Activated T-helper 1 cell treated with anti-CD3 and anti-CD28 coated beads, Interleukin-12 subunit alpha, Interleukin-12 subunit beta, Interleukin-2, Interleukin-4 antibody, amounts not matched to agents 30 ng/mL and 10 ng/mL and 1 ng/mL, durations not matched to agents 14 hours and 24 hours and 36 hours (primary cell): ENCODE data around the gene B2M. TPM values are rescaled to one million over a fixed set of nuclear protein-coding genes. Genes with fewer than 3 reads are reported as not detected.
"Not testable (repeated sequence)": the region's sequence is repeated elsewhere in the genome, so short reads cannot be mapped to it uniquely, and the experiment has no call there.

ENCODE experiments used
- DNase-seq: peaks from one replicate; pipeline ENCODE4 v3.0.0; 2021; ENCODE audit warnings: low spot score
- H3K27ac Mint-ChIP-seq: one replicate; pipeline ENCODE4 v1.8.0; 2021; ENCODE audit warnings: mild to moderate bottlenecking, mixed read lengths
- H3K27me3 Mint-ChIP-seq: one replicate; pipeline ENCODE4 v1.8.0; 2022; ENCODE audit warnings: mild to moderate bottlenecking, moderate library complexity, mixed read lengths; ENCODE audit not compliant: insufficient read depth
- H3K36me3 Mint-ChIP-seq: one replicate; pipeline ENCODE4 v1.8.0; 2021; ENCODE audit warnings: low read depth, mixed read lengths
- H3K4me1 Mint-ChIP-seq: one replicate; pipeline ENCODE4 v1.8.0; 2021; ENCODE audit warnings: low read depth, mixed read lengths
- H3K4me3 Mint-ChIP-seq: one replicate; pipeline ENCODE4 v1.8.0; 2021; ENCODE audit warnings: mild to moderate bottlenecking, moderate library complexity, mixed read lengths
- H3K9me3 Mint-ChIP-seq: one replicate; pipeline ENCODE4 v1.8.0; 2021; ENCODE audit warnings: mixed read lengths
- intact Hi-C: fragments of 100-400 bp; cut with micrococcal nuclease; formaldehyde crosslinking; loops from one replicate; pipeline ENCODE4 v1.15.1; 2024
- total RNA-seq: library from RNA; stranded (reverse); gene quantifications from 2 replicates; pipeline ENCODE4 v1.2.3, GENCODE V29; 2022

Gene B2M
- total RNA-seq, 1 donor from 2014 or later: 4,313 TPM

DNA sequence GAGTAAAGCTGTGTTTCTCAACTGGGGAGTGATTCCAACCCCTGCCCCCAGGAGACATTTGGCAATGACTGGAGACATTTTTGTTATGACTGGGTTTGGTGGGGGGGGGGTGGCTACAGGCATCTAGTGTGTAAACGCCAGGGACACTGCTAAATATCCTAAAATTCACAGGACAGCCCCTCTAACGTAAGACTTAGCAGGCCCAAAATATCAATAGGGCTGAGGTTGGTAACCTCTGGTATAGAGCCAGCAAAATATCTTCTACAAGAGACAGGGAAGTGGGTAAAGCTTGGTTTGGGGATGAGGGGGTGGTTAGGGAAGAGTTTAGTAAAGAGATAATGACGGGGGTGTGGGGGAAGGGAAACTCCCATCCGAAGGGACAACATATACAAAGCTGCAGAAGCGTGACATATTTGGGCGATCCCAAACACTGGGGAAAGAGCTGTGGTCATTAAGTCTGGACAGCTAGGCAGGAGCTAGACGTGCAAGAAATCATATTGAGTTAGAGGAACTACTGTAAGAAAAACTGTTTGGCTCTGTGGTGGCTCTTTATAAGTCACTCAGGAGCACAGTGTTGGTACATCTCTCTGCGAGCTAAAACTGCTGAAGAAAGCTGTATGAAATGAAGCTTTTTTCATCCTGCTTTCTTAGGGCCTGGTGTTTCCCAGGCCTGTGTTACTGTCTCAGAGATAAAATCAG is 24.3 kb downstream of the B2M start:
- Mint-ChIP-seq H3K27ac (peak overlapping the region; percentile 98), H3K4me3 (peak overlapping the region; percentile 83), H3K27me3 (no peaks in the 10 kb centered on the region), H3K36me3 (peaks cover 23% of the 10 kb centered on the region), H3K4me1 (peaks cover 62% of the 10 kb centered on the region), H3K9me3 (no peaks in the 10 kb centered on the region)
- intact Hi-C loops: no loop called here
- no peak for DNase-seq

DNA sequence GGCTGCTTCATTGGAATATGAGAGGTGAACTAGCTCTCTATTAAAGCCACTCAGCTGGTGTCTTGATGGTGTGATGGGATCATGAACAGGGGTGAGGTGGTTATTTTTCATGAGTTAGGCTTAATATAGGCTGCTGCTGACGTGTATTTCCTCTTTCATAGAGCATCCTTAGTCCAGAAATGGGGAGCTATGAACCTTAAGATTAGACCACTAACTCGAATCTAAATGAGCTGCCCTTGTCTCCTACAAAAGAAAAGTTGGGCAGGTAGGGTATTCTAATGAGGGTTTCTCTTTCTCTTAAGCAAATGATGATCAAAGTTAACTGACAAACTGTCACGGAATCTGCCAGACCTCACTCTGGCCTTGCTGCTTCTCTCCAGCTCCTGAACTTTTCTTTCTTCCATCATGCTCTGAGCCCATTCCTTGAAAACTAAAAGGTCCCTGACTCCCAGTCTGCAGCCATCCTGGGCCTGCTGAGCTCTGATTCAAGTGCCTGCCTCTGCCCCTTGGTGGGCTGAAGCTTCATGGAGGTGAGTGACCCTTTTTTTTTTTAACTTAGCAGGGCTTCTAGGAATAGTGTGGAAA is 25.0 kb downstream of the B2M start, which contains the start of gene TRIM69:
Gene TRIM69 (plus strand): TSS at position 348 of the 585 bp plus-strand sequence. CDS start 177 bp downstream, at position 525.
- Mint-ChIP-seq H3K27ac (peak within 1 kb of the TSS; percentile 98), H3K4me3 (peak within 1 kb of the TSS; percentile 83), H3K4me1 (peaks cover 59% of the 10 kb centered on the region), H3K9me3 (no peaks in the 10 kb centered on the region), H3K27me3 (no peaks in the 10 kb centered on the region), H3K36me3 (peaks cover 20% of the 10 kb centered on the region)
- intact Hi-C loops: no loop called here
- no peak for DNase-seq

DNA sequence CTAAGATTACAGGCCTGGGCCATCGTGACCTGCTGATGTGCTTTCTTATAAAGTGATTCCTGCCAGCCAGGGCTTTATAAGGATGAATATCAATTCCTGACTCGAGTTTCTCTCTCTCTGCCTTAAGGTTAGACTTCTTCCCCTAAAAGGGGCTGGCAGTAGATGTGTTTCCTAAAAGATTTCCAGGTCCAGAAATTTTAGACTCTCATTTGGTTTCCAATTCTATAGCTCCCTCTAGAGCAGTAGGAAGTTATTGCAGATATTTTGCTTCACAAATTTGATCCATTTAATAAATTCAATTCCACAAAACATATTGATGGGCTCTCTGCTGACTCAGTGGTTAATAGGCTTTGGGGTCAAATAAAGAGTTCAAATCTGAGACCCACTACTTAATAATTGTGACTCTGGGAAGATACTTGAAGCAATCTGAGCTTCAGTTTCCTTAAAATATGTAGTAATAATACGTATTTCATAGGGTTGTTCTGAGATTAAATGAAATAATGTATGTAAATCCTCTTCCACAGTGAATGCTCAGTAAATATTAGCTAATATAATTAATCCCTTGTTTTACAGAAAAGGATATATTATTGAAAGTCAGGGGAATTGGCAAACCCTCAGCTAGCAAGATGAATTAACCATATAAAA is 27.1 kb downstream of the B2M start:
- H3K36me3 Mint-ChIP-seq: peaks cover 7% of the 10 kb centered on the region
- H3K4me3 Mint-ChIP-seq: peak overlapping the region; percentile 56
- H3K27ac Mint-ChIP-seq: peak overlapping the region; percentile 40
- intact Hi-C loops: loop anchor here (1.0 kb wide), 4 partner anchors 75 to 160 kb away; partner anchors contain the start of gene SPG11
- H3K9me3 Mint-ChIP-seq: no peaks in the 10 kb centered on the region
- peaks cover 44% of the 10 kb centered on the region for H3K4me1 Mint-ChIP-seq
- no peaks in the 10 kb centered on the region for H3K27me3 Mint-ChIP-seq
- no peak for DNase-seq

DNA sequence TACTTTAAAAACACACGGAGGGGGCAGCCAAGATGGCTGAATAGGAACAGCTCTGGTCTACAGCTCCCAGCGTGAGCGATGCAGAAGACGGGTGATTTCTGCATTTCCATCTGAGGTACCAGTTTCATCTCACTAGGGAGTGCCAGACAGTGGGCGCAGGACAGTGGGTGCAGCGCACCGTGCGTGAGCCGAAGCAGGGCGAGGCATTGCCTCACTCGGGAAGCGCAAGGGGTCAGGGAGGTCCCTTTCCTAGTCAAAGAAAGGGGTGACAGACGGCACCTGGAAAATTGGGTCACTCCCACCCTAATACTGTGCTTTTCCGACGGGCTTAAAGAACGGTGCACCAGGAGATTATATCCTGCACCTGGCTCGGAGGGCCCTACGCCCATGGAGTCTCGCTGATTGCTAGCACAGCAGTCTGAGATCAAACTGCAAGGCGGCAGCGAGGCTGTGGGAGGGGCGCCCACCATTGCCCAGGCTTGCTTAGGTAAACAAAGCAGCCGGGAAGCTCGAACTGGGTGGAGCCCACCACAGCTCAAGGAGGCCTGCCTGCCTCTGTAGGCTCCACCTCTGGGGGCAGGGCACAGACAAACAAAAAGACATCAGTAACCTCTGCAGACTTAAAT is 28.0 kb downstream of the B2M start:
- H3K4me3 Mint-ChIP-seq, H3K36me3 Mint-ChIP-seq, intact Hi-C loops, H3K9me3 Mint-ChIP-seq, DNase-seq, H3K27me3 Mint-ChIP-seq, H3K27ac Mint-ChIP-seq: not testable (repeated sequence)
- H3K4me1 Mint-ChIP-seq: peaks cover 38% of the 10 kb centered on the region

DNA sequence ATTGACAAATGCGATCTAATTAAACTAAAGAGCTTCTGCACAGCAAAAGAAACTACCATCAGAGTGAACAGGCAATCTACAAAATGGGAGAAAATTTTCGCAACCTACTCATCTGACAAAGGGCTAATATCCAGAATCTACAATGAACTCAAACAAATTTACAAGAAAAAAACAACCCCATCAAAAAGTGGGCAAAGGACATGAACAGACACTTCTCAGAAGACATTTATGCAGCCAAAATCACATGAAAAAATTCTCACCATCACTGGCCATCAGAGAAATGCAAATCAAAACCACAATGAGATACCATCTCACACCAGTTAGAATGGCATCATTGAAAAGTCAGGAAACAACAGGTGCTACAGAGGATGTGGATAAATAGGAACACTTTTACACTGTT is 32.1 kb downstream of the B2M start:
- H3K27ac Mint-ChIP-seq, H3K4me1 Mint-ChIP-seq, H3K27me3 Mint-ChIP-seq, intact Hi-C loops, H3K4me3 Mint-ChIP-seq, DNase-seq: not testable (repeated sequence)
- H3K36me3 Mint-ChIP-seq: peaks cover 14% of the 10 kb centered on the region
- H3K9me3 Mint-ChIP-seq: peaks cover 11% of the 10 kb centered on the region

DNA sequence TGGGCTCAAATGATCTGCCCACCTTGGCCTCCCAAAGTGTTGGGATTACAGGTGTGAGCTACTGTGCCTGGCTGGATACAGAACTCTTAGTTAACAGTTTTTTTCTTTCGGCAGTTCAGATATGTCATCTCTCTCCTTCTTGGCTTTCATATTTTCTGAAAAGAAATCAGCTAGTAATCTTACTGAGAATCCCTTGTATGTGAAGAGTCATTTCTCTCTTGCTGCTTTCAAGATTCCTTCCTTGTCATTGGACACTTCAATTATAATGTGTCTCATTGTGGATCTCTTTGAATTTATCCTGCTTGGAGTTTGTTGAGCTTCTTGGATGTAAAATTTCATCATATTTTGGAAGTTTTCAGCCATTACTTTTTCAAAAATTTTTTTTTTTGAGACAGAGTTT is 42.0 kb downstream of the B2M start:
- Mint-ChIP-seq H3K4me1 (peaks cover 12% of the 10 kb centered on the region), H3K27me3 (no peaks in the 10 kb centered on the region), H3K36me3 (peaks cover 28% of the 10 kb centered on the region), H3K9me3 (peaks cover 40% of the 10 kb centered on the region), H3K27ac (no peak overlapping the region), H3K4me3 (no peak overlapping the region)
- DNase-seq: no peak
- intact Hi-C loops: no loop called here

DNA sequence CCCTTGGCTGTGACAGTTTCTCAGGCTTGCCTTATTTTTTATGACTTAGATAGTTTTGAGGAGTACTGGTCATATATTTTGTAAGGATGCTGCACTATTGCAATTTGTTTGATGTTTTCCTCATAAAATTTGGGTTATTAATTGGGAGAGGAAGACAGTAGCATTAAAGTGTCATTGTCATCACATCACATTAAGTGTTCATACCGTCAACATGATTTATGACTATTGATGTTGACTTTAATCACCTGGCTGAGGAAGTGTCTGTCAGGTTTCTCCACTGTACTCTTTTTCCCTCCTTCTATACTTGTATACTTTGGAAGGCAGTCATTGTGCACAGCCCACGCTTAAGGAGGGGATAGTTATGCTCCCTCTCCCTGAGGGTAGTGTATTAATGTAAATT is 51.9 kb downstream of the B2M start:
- H3K4me1 Mint-ChIP-seq: no peaks in the 10 kb centered on the region
- intact Hi-C loops: no loop called here

DNA sequence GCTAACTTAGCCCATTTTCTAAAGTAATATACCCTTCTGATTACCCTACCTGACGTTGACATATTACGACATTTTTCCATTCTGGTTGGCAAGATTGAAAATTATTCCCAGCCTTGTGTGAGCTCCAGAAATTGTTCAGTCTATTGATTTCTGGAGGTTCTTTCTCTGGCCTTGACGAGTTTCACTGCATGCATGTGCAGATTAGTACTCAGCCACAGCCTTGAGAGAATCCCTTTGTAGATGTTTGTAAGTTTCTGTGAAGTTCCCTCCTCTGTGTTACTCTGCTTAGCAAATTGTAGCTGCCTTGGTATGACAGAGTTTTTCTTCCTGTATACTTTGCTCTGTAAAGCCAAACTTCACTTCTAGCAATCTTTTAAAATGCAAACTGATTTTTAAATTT is 52.5 kb downstream of the B2M start:
- H3K36me3 Mint-ChIP-seq: peaks cover 25% of the 10 kb centered on the region
- DNase-seq: no peak
- intact Hi-C loops: no loop called here
- no peaks in the 10 kb centered on the region for H3K9me3 Mint-ChIP-seq
- H3K4me3 Mint-ChIP-seq: no peak overlapping the region
- no peaks in the 10 kb centered on the region for H3K4me1 Mint-ChIP-seq
- H3K27ac Mint-ChIP-seq: no peak overlapping the region
- no peaks in the 10 kb centered on the region for H3K27me3 Mint-ChIP-seq

More for the DNA sequence above, 51.9 kb downstream of the B2M start:
- no peak for DNase-seq
- Mint-ChIP-seq H3K36me3 (peaks cover 23% of the 10 kb centered on the region), H3K9me3 (no peaks in the 10 kb centered on the region), H3K4me3 (no peak overlapping the region), H3K27me3 (no peaks in the 10 kb centered on the region), H3K27ac (no peak overlapping the region)

DNA sequence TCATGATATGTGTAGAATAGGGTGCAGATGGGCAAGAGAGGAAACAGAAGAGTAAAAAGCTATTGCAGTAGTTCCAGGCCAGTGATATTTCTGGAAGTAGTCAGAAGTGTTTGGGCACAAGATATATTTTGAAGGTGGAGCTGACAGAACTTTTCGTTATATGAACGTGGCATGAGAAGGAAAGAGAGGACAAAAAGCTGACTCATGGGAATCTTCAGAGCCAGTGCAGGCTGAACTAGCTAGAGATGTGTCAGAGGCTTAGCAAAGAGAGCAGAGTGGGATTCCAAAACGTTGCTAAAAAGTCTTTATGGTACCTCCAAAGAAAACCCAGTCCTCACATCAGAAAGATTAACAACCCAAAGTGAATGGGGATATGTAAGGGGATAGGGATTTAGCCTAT is 53.7 kb downstream of the B2M start:
- intact Hi-C loops: no loop called here
- Mint-ChIP-seq H3K27ac (no peak overlapping the region), H3K36me3 (peaks cover 25% of the 10 kb centered on the region), H3K27me3 (no peaks in the 10 kb centered on the region), H3K4me1 (no peaks in the 10 kb centered on the region), H3K4me3 (no peak overlapping the region), H3K9me3 (peaks cover 3% of the 10 kb centered on the region)
- no peak for DNase-seq

Other genes starting within 250 kb of the B2M start
- gene EIF3J, start 174.4 kb upstream of the B2M start, total RNA-seq: 163 and 168 TPM in 2 replicates
- 65.2 and 70.4 TPM in 2 replicates for gene SPG11, start 47.9 kb upstream of the B2M start, total RNA-seq
- gene PATL2, start 194 bp upstream of the B2M start, total RNA-seq: 11.1 and 11.5 TPM in 2 replicates
- 43.8 and 46.4 TPM in 2 replicates for gene TRIM69, start 25.0 kb downstream of the B2M start, total RNA-seq
- not detected in 2 replicates for gene TERB2, start 245.2 kb downstream of the B2M start, total RNA-seq